Right lobe of liver (tissue), 6 donors: Measurements from ENCODE around the gene GOPC. TPM values are rescaled to one million over a fixed set of nuclear protein-coding genes. Genes with fewer than 3 reads are reported as not detected.

ENCODE experiments used
- ATAC-seq, 4 donors: fragments of 200-7000 bp; cut with Tn5 transposase; one replicate each; pipeline ENCODE4 v1.9.1; 2020; ENCODE audit warnings: mild to moderate bottlenecking in 4 of 4, moderate library complexity in 4 of 4
- DNase-seq, 3 donors: peaks; one replicate each; pipeline ENCODE4 v3.0.0-alpha.2; 2020
- H3K27ac ChIP-seq, 3 donors: fragments of 200-600 bp; one replicate each; pipeline ENCODE4 v1.8.0; 2022
- H3K27me3 ChIP-seq, 2 donors: fragments of 200-600 bp; one replicate each; pipeline ENCODE4 v1.8.0; 2022
- H3K36me3 ChIP-seq, 4 donors: fragments of 200-600 bp; sonication (generic) in 1 of 4; one replicate each; pipeline versions ENCODE4 v1.5.1 to v1.8.0; 2017 to 2022; ENCODE audit warnings: control low read depth in 1 of 4
- H3K4me1 ChIP-seq, 4 donors: fragments of 200-600 bp; sonication (generic) in 1 of 4; one replicate each; pipeline versions ENCODE4 v1.5.1 to v1.8.0; 2017 to 2022; ENCODE audit warnings: control low read depth in 1 of 4
- H3K4me3 ChIP-seq, 3 donors: fragments of 200-600 bp; one replicate each; pipeline ENCODE4 v1.8.0; 2022
- H3K9me3 ChIP-seq, 4 donors: fragments of 200-600 bp; sonication (generic) in 1 of 4; one replicate each; pipeline versions ENCODE4 v1.5.1 to v1.8.0; 2017 to 2022; ENCODE audit warnings: control low read depth in 1 of 4
- CTCF ChIP-seq, 4 donors: fragments of 200-600 bp in 3 of 4; fragments of 450-650 bp in 1 of 4; IDR thresholded peaks; one replicate each; pipeline versions ENCODE4 v1.5.1 to v1.8.0; 2016 to 2022; ENCODE audit warnings: antibody characterized with exemption in 4 of 4, mild to moderate bottlenecking in 2 of 4
- POLR2A ChIP-seq: fragments of 450-650 bp; IDR thresholded peaks from one replicate; pipeline ENCODE4 v1.6.1; 2017; ENCODE audit warnings: antibody characterized with exemption, mild to moderate bottlenecking
- WGBS: methylation state at CpG from one replicate; pipeline ENCODE4 v1.1.6; 2018; ENCODE audit warnings: low coverage, low lambda C conversion rate; ENCODE audit not compliant: insufficient coverage; ENCODE audit errors: missing lambda C conversion rate; 5-methylcytosine and 5-hydroxymethylcytosine counted together
- intact Hi-C, 2 donors: fragments of 100-400 bp; cut with DNase I; formaldehyde crosslinking; loops; one replicate each; pipeline versions ENCODE4 v1.11.2 to v1.14.1; 2022
- total RNA-seq, 6 experiments: library from RNA; depleted of rRNA in 2 of 6; stranded (reverse); fragments of >200 nt in 2 of 6; fragmentation: NEBNext Ultra II Directional in 3 of 6; extraction: Animal tissue kit (Norgen Biotek cat#: 25700) in 3 of 6; gene quantifications; one replicate each; pipeline versions ENCODE4 v1.1.0 to v1.2.4, GENCODE V29; 2016 to 2023
- donor health status: DM: no; HTN: yes; CAD: no.
- donor health status: DM: no; HTN: no; CAD: no.
- donor health status: DM: no; HTN: no; CAD: no.
- donor health status: DM: no; HTN: yes; CAD: no.
- donor health status: DM: no; HTN: yes; CAD: no.

The GOPC gene
- total RNA-seq, 6 experiments from 2014 or later, result 8.3 to 10.7 (median 10.1) TPM

- intact Hi-C loops, result loop anchor here in 1 of 2 donors (10.0 kb wide), 1 partner anchor 68 kb away; no protein-coding TSS in a partner anchor
- Histone ChIP-seq H3K4me1 (peaks cover 0 to 9% (median 4%) of the 10 kb centered on the region in 4 donors), H3K27ac (no peak overlapping the region), H3K4me3 (no peak overlapping the region), H3K27me3 (no peaks in the 10 kb centered on the region), H3K36me3 (peaks cover 0 to 16% (median 2%) of the 10 kb centered on the region in 4 donors), H3K9me3 (no peaks in the 10 kb centered on the region)
- TF ChIP-seq POLR2A (no peak), CTCF (IDR thresholded peaks at IDR 0.05) (no peak)
- DNase-seq, result no peak
- 93% methylated on average over 2 of the region's 3 CpGs for WGBS
- ATAC-seq, result no peak
Observed at GRCh38 chr6:117542493-117542892, 59.8 kb downstream of the GOPC start.

GRCh38 chr6:117540670-117541069, 61.6 kb downstream of the GOPC start:
- no peaks in the 10 kb centered on the region for H3K9me3 ChIP-seq
- H3K4me3 ChIP-seq, result no peak overlapping the region
- ATAC-seq (no peak), DNase-seq (no peak)
- H3K36me3 ChIP-seq, result peaks cover 0 to 16% (median under 1%) of the 10 kb centered on the region in 4 donors
- intact Hi-C loops, result loop anchor here in 1 of 2 donors (10.0 kb wide), 1 partner anchor 66 kb away; no protein-coding TSS in a partner anchor
- TF ChIP-seq POLR2A (no peak), CTCF (IDR thresholded peaks at IDR 0.05) (no peak)
- H3K4me1 ChIP-seq, result peaks cover 0 to 10% (median 5%) of the 10 kb centered on the region in 4 donors
- H3K27me3 ChIP-seq, result no peaks in the 10 kb centered on the region
- 96% methylated on average over 8 of the region's 8 CpGs for WGBS
- H3K27ac ChIP-seq, result no peak overlapping the region

- Histone ChIP-seq H3K9me3 (no peaks in the 10 kb centered on the region), H3K4me1 (peaks cover 0 to 22% (median 8%) of the 10 kb centered on the region in 4 donors), H3K36me3 (peaks cover 0 to 16% (median under 1%) of the 10 kb centered on the region in 4 donors), H3K4me3 (no peak overlapping the region), H3K27ac (no peak overlapping the region), H3K27me3 (no peaks in the 10 kb centered on the region)
- ATAC-seq (no peak), DNase-seq (no peak)
- 82% methylated on average over 9 of the region's 9 CpGs for WGBS
- TF ChIP-seq POLR2A (no peak), CTCF (IDR thresholded peaks at IDR 0.05) (no peak)
- intact Hi-C loops, result no loop called here
Observed at GRCh38 chr6:117538615-117539014, 63.7 kb downstream of the GOPC start.

- Histone ChIP-seq H3K9me3 (no peaks in the 10 kb centered on the region), H3K4me3 (no peak overlapping the region), H3K36me3 (peaks cover 0 to 12% (median 0%) of the 10 kb centered on the region in 4 donors), H3K4me1 (peaks cover 0 to 24% (median 10%) of the 10 kb centered on the region in 4 donors), H3K27me3 (no peaks in the 10 kb centered on the region), H3K27ac (no peak overlapping the region)
- TF ChIP-seq POLR2A, result no peak
- TF ChIP-seq CTCF (IDR thresholded peaks at IDR 0.05), result no peak
- no peak for DNase-seq
- WGBS, result 83% methylated on average over 3 of the region's 4 CpGs
- ATAC-seq, result no peak
- intact Hi-C loops, result no loop called here
Observed at GRCh38 chr6:117536317-117536716, 66.0 kb downstream of the GOPC start.
